WTC11 (cell line): ENCODE results near the gene TTC8. TPM values are rescaled to one million over a fixed set of nuclear protein-coding genes. Genes with fewer than 3 reads are reported as not detected.

Source experiments
- ATAC-seq: fragments of 200-7000 bp; cut with Tn5 transposase; 2 replicates; pipeline ENCODE4 v1.10.0; 2021; ENCODE audit warnings: mild to moderate bottlenecking, moderate library complexity
- CTCF ChIA-PET: fragments of 300-600 bp; sonication (Branson Sonifier 250); formaldehyde crosslinking; loops from one replicate; lab custom pipeline; 2021; ENCODE audit warnings: antibody characterized with exemption; lab: Charles Lee
- POLR2A ChIA-PET: fragments of 350-600 bp; sonication (Branson Sonifier 250); formaldehyde crosslinking; loops from one replicate; lab custom pipeline; 2021; ENCODE audit warnings: antibody characterized with exemption; lab: Charles Lee
- DNase-seq: peaks from one replicate; pipeline ENCODE4 v3.0.0; 2021; ENCODE audit warnings: low spot score
- H3K27ac Mint-ChIP-seq: 2 replicates; pipeline ENCODE4 v1.8.0; 2021; ENCODE audit warnings: mixed read lengths
- H3K27me3 Mint-ChIP-seq: 2 replicates; pipeline ENCODE4 v1.8.0; 2021; ENCODE audit warnings: low read depth, mild to moderate bottlenecking, moderate library complexity, mixed read lengths
- H3K36me3 Mint-ChIP-seq: 2 replicates; pipeline ENCODE4 v1.8.0; 2021; ENCODE audit warnings: mixed read lengths
- H3K4me1 Mint-ChIP-seq: 2 replicates; pipeline ENCODE4 v1.8.0; 2022; ENCODE audit warnings: mixed read lengths
- H3K4me3 Mint-ChIP-seq: 2 replicates; pipeline ENCODE4 v1.8.0; 2021; ENCODE audit warnings: mild to moderate bottlenecking, moderate library complexity, mixed read lengths
- H3K9me3 Mint-ChIP-seq: 2 replicates; pipeline ENCODE4 v1.8.0; 2021; ENCODE audit warnings: mixed read lengths
- AR ChIP-seq: fragments of 250-450 bp; sonication (Bioruptor Pico); IDR thresholded peaks from 2 replicates; pipeline ENCODE4 v1.9.0; 2021; ENCODE audit warnings: mild to moderate bottlenecking
- ATF6 ChIP-seq: sonication (generic); formaldehyde crosslinking; IDR thresholded peaks from 2 replicates; pipeline ENCODE4 v1.8.1; 2023; ENCODE audit warnings: mild to moderate bottlenecking, missing genetic modification reagents
- EMX1 ChIP-seq: fragments of 250-450 bp; sonication (Bioruptor Pico); IDR thresholded peaks from 2 replicates; pipeline ENCODE4 v1.8.0; 2021; ENCODE audit warnings: mild to moderate bottlenecking
- ERG ChIP-seq: fragments of 250-450 bp; sonication (Bioruptor Pico); IDR thresholded peaks from 2 replicates; pipeline ENCODE4 v1.8.0; 2021; ENCODE audit warnings: mild to moderate bottlenecking
- JAZF1 ChIP-seq: fragments of 250-450 bp; sonication (Bioruptor Pico); IDR thresholded peaks from 2 replicates; pipeline ENCODE4 v1.9.0; 2021; ENCODE audit warnings: moderate library complexity, mild to moderate bottlenecking, inconsistent platforms
- MAX ChIP-seq: sonication (generic); formaldehyde crosslinking; IDR thresholded peaks from 2 replicates; pipeline ENCODE4 v1.8.0; 2022; ENCODE audit warnings: mild to moderate bottlenecking, missing genetic modification reagents
- MLX ChIP-seq: sonication (generic); formaldehyde crosslinking; IDR thresholded peaks from 2 replicates; pipeline ENCODE4 v1.8.1; 2023; ENCODE audit warnings: mild to moderate bottlenecking, missing genetic modification reagents, moderate library complexity
- MXD4 ChIP-seq: fragments of 250-450 bp; sonication (Bioruptor Pico); IDR thresholded peaks from 2 replicates; pipeline ENCODE4 v1.8.0; 2021; ENCODE audit warnings: mild to moderate bottlenecking, moderate library complexity, borderline replicate concordance
- NFYB ChIP-seq: sonication (generic); formaldehyde crosslinking; conservative IDR thresholded peaks from 2 replicates; pipeline ENCODE4 v1.8.0; 2022; ENCODE audit warnings: low read depth, missing genetic modification reagents
- NR1H2 ChIP-seq: sonication (generic); formaldehyde crosslinking; IDR thresholded peaks from 2 replicates; pipeline ENCODE4 v1.9.0; 2021; ENCODE audit warnings: mild to moderate bottlenecking, moderate library complexity, missing genetic modification reagents
- NR3C1 ChIP-seq: sonication (generic); formaldehyde crosslinking; conservative IDR thresholded peaks from 2 replicates; pipeline ENCODE4 v1.8.1; 2023; ENCODE audit warnings: low read depth, mild to moderate bottlenecking, missing genetic modification reagents
- PREB ChIP-seq: sonication (generic); formaldehyde crosslinking; IDR thresholded peaks from 2 replicates; pipeline ENCODE4 v1.8.1; 2022; ENCODE audit warnings: mild to moderate bottlenecking, missing genetic modification reagents, moderate library complexity, borderline replicate concordance
- STAT6 ChIP-seq: sonication (generic); formaldehyde crosslinking; conservative IDR thresholded peaks from 2 replicates; pipeline ENCODE4 v1.8.1; 2023; ENCODE audit warnings: mild to moderate bottlenecking, low read depth, missing genetic modification reagents, moderate library complexity
- ZBTB21 ChIP-seq: sonication (generic); formaldehyde crosslinking; IDR thresholded peaks from 2 replicates; pipeline ENCODE4 v1.8.1; 2023; ENCODE audit warnings: mild to moderate bottlenecking, missing genetic modification reagents, borderline replicate concordance
- ZNF425 ChIP-seq: fragments of 250-450 bp; sonication (Bioruptor Pico); conservative IDR thresholded peaks from 2 replicates; pipeline ENCODE4 v1.9.0; 2021; ENCODE audit warnings: mild to moderate bottlenecking
- ZNF512 ChIP-seq: sonication (generic); formaldehyde crosslinking; IDR thresholded peaks from 2 replicates; pipeline ENCODE4 v1.8.1; 2022; ENCODE audit warnings: missing genetic modification reagents, borderline replicate concordance
- ZNF532 ChIP-seq: fragments of 250-450 bp; sonication (Bioruptor Pico); IDR thresholded peaks from 2 replicates; pipeline ENCODE4 v1.9.0; 2021; ENCODE audit warnings: mild to moderate bottlenecking, borderline replicate concordance
- total RNA-seq: library from RNA; stranded (reverse); gene quantifications from 3 replicates; pipeline ENCODE4 v1.2.3, GENCODE V29; 2021

Gene TTC8
- total RNA-seq, 1 experiment from 2014 or later = 13.8 TPM

GRCh38 chr14:88849716-88850115 lies 25.3 kb downstream of the TTC8 start:
- H3K36me3 Mint-ChIP-seq = no peaks in the 10 kb centered on the region
- no peak overlapping the region for H3K27ac Mint-ChIP-seq
- POLR2A ChIA-PET = no interaction called here
- H3K4me1 Mint-ChIP-seq = peaks cover 37% of the 10 kb centered on the region
- no peak for ATAC-seq
- peaks cover 10% of the 10 kb centered on the region for H3K27me3 Mint-ChIP-seq
- H3K9me3 Mint-ChIP-seq = no peaks in the 10 kb centered on the region
- CTCF ChIA-PET = no interaction called here
- no peak overlapping the region for H3K4me3 Mint-ChIP-seq
- DNase-seq = no peak
- TF ChIP-seq ZNF532 (CRISPR knock-in tag) (no peak), MAX (CRISPR knock-in tag) (no peak), NR3C1 (CRISPR knock-in tag) (no peak), NR1H2 (CRISPR knock-in tag) (no peak), PREB (CRISPR knock-in tag) (no peak), JAZF1 (no peak), STAT6 (CRISPR knock-in tag) (no peak), ZBTB21 (CRISPR knock-in tag) (no peak), ZNF425 (CRISPR knock-in tag) (no peak), AR (no peak), MXD4 (no peak), ATF6 (CRISPR knock-in tag) (no peak), ZNF512 (CRISPR knock-in tag) (no peak), EMX1 (no peak), NFYB (CRISPR knock-in tag) (no peak), ERG (CRISPR knock-in tag) (no peak), MLX (no peak)
